Esophagus (tissue), 2 donors: Measurements from ENCODE around the gene SHTN1. TPM values are rescaled to one million over a fixed set of nuclear protein-coding genes. Genes with fewer than 3 reads are reported as not detected.

Experiments used
- H3K27ac ChIP-seq, 2 donors: one replicate each; pipeline ENCODE4 v1.5.1; 2013; ENCODE audit warnings: low read depth in 2 of 2, mild to moderate bottlenecking in 2 of 2, inconsistent platforms in 1 of 2, low read length in 1 of 2, moderate library complexity in 1 of 2
- H3K27me3 ChIP-seq, 2 donors: one replicate each; pipeline ENCODE4 v1.6.1; 2013; ENCODE audit warnings: low read length in 2 of 2, control low read depth in 1 of 2, mild to moderate bottlenecking in 1 of 2; ENCODE audit not compliant: insufficient read depth in 2 of 2, control insufficient read depth in 1 of 2
- H3K36me3 ChIP-seq, 2 donors: one replicate each; pipeline ENCODE4 v1.6.1; 2013; ENCODE audit warnings: low read length in 1 of 2; ENCODE audit not compliant: control insufficient read depth in 2 of 2, insufficient read depth in 2 of 2
- H3K4me1 ChIP-seq, 2 donors: one replicate each; pipeline ENCODE4 v1.6.1; 2013; ENCODE audit warnings: low read length in 1 of 2; ENCODE audit not compliant: control insufficient read depth in 2 of 2, insufficient read depth in 2 of 2
- H3K4me3 ChIP-seq, 2 donors: one replicate each; pipeline ENCODE4 v1.5.1; 2013; ENCODE audit warnings: low read length in 2 of 2, mild to moderate bottlenecking in 2 of 2, low read depth in 1 of 2, moderate library complexity in 1 of 2
- H3K9me3 ChIP-seq, 2 donors: one replicate each; pipeline ENCODE4 v1.6.1; 2013; ENCODE audit warnings: mild to moderate bottlenecking in 2 of 2, low read depth in 1 of 2, low read length in 1 of 2, moderate library complexity in 1 of 2; ENCODE audit not compliant: control insufficient read depth in 2 of 2, insufficient read depth in 1 of 2
- WGBS, 2 donors: extraction: QIAGEN DNeasy Blood & Tissue Kit; methylation state at CpG; one replicate each; pipeline ENCODE4 v1.1.7; 2013; 5-methylcytosine and 5-hydroxymethylcytosine counted together
- polyA plus RNA-seq, 2 donors: library from polyadenylated mRNA; stranded (reverse); fragments of 200-250 nt; gene quantifications; one replicate each; pipeline ENCODE4 v1.2.3, GENCODE V29; 2013
- donor health status: healthy with polysubstance abuse.
- donor health status: Bipolar disorder and iron deficiency.

SHTN1 gene
- polyA plus RNA-seq, 2 donors = 6.1 to 6.5 TPM

DNA sequence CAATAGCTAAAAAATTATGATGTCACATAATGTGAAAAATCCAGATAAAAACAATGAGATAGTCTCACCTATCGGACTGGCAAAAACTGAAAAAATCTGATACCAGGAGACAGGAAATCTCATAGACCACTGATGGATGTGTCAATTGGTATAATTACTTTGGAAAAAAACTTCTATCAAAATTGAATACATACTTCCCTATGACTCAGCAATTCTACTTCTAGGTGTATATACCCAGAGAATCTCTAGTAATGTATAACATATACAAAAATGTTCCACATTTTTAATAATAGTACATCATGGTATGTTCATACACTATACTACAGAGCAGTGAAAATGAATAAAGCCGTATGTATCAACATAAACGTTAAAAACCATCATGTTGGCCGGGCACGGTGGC, 34.9 kb downstream of the SHTN1 start:
- Histone ChIP-seq H3K9me3 (no peaks in the 10 kb centered on the region), H3K27ac (no peak overlapping the region), H3K27me3 (no peaks in the 10 kb centered on the region), H3K4me1 (no peaks in the 10 kb centered on the region), H3K4me3 (no peak overlapping the region), H3K36me3 (no peaks in the 10 kb centered on the region)
- 95 to 96% methylated on average over 5 of the region's 5 CpGs for WGBS, 2 donors

DNA sequence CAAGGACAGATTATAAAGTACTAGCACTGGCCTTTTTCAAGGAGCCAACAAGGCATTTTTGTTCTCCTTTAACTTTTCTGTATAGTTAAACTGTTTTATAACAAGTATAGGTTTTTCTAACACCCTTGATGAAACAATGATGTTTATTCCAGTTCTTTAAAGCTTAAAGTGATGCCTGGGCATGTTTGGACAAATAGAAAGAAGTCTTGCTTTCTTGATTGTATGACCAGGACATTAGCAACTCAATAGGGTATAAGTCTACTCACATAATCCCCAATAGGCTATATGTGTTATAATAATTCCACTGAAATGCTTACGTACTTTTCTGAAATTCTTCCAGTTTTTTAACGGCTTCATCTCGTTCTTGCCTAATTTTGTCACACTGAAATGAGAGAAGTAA, 36.7 kb downstream of the SHTN1 start:
- Histone ChIP-seq H3K4me1 (no peaks in the 10 kb centered on the region), H3K9me3 (no peaks in the 10 kb centered on the region), H3K27me3 (no peaks in the 10 kb centered on the region), H3K4me3 (no peak overlapping the region), H3K36me3 (no peaks in the 10 kb centered on the region), H3K27ac (no peak overlapping the region)
- WGBS, 2 donors = 55 to 72% methylated on average over 3 of the region's 3 CpGs

DNA sequence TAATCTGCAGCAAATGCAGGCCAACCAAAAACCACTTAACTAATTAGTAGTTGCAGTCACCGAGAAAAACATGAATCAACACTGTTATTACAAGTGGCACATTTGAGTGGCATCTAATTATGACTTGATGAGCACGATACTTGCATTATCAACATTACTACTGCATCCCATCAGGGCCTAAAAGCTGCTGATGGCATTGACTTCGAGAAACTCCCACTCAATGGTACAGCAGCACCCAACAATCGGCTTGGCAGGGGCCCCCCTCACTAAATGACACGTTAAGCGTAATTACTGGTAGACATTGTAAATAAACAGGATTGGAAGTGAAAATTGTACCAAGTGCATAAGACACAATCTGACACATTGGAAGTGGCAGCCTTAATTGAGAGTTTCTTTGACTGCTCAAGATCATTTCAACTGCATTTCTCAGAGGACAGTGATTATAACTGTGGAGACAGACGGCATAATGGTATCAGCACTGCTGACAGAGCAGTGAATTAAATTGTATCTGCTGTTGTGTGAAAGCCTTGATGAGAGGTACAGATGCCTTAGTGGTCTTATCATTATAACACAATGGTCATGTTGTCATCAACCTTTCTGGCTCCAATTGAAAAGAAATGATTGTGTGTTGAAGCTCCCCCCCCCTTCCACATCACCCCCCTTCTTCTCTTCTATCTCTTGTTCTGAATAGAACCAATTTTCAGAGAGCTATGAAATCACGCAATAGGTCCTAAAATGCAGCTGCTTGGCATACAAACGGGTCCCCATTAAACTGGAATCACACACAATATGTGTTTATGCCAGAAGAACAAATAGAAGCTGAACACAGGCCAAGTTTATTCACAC, 43.4 kb downstream of the SHTN1 start:
- no peak overlapping the region for H3K27ac ChIP-seq
- H3K4me3 ChIP-seq = no peak overlapping the region
- 84 to 85% methylated on average over 9 of the region's 9 CpGs for WGBS, 2 donors
- no peaks in the 10 kb centered on the region for H3K4me1 ChIP-seq
- no peaks in the 10 kb centered on the region for H3K9me3 ChIP-seq
- no peaks in the 10 kb centered on the region for H3K36me3 ChIP-seq
- no peaks in the 10 kb centered on the region for H3K27me3 ChIP-seq

DNA sequence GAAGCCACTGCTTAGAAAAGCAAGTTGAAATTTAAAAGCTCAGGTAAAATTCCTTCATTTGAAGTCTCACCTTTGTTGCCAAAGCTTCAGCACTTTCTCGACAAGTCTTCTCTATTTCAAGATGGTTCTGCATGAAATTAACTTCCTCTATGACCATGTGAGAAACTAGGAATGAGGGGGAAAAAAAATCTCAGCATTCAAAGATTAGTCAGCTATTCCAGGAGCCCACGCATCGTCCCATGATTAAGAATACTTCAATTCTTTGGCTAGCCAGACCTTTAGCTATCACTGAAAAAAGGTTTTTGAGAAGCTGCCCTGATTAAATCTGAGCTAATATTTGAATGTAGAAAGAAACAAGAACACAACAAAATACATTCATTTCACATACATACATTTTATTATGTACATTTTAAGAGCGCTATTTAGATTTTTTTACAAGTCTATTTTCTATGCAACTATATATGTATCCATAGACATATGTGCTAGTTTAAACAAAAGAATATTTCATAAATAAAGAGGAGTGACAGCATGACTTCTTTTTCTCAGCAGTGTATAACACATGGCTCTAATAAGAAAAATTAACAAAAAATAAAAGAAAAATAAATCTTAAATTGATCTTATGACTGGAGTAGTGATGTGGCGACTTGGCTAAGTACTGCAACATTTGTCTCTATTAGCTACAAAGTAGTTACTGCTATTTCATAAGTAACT, 44.8 kb downstream of the SHTN1 start:
- 83 to 85% methylated on average over 5 of the region's 5 CpGs for WGBS, 2 donors
- Histone ChIP-seq H3K4me1 (no peaks in the 10 kb centered on the region), H3K9me3 (no peaks in the 10 kb centered on the region), H3K4me3 (no peak overlapping the region), H3K36me3 (no peaks in the 10 kb centered on the region), H3K27ac (no peak overlapping the region), H3K27me3 (no peaks in the 10 kb centered on the region)

DNA sequence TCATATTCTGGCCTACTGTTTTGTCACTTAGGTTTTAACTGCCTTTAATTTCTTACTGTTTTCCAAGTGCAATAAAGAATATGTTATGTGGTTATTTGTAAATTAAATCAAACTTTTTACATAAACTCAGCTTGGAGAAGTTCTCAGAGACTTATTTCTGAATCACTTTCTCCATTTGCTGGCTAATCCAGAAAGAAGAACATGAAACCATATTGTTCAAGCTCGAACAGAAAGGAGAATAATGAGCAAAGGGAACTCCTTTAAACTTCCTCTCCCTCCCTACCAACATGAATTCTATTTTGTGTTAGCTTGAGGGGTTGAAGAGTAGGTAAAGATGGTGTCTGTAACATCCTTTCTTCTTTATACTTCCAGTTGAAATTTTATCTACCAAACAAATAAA, 52.3 kb downstream of the SHTN1 start:
- 55 to 56% methylated on average over 1 of the region's 1 CpG for WGBS, 2 donors
- no peak overlapping the region for H3K4me3 ChIP-seq

DNA sequence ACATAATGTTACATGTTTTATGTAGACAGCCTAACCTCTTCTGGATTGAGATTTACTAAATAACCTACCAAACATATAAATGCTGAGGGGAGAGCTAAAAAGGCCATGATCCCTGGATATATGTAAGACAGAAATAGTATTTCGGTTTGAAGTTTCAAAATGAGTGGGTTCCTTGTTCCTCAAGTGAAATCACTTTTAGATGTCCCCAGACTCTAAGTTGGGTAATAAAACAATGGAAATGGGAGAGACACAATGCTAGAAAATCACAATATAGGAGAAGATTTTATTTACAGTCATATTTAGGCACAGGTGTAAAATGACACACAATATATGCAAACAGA, 56.5 kb downstream of the SHTN1 start:
- H3K27me3 ChIP-seq = no peaks in the 10 kb centered on the region
- WGBS, 2 donors = 84 to 88% methylated on average over 1 of the region's 1 CpG
- no peak overlapping the region for H3K27ac ChIP-seq

More for the DNA sequence above, 52.3 kb downstream of the SHTN1 start:
- H3K4me1 ChIP-seq = no peaks in the 10 kb centered on the region
- H3K36me3 ChIP-seq = no peaks in the 10 kb centered on the region
- no peaks in the 10 kb centered on the region for H3K9me3 ChIP-seq
- no peaks in the 10 kb centered on the region for H3K27me3 ChIP-seq
- no peak overlapping the region for H3K27ac ChIP-seq

DNA sequence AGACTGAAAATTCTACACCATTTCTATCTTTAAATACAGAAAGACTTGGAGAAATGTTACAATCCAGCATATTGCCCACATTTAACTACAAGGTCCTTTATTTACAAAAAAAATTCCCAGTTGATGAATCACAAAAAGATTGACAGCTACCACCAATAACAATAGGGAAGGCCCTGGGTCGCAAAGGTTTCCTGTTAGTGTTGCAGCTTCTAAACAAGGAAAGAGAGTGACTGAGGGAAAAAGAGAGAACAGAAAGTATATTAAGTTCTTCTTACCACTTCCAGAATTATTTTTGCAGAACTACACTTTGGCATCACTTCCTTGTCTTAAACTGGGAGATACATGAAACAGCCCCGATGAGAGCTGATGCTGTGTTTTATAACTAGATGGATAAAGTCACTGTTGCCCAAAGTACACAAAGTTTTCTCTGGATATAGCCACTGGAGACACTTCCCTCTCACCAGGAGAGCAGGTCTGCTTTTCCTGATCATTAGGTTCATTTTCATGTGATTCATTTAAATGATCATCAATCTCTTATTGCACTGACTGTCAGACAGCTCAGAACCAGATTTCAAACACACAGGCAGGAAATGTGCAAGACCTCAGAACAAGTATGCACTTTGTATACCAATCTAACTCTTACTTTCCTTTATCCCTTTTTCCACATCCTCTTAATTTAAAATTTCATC, 57.0 kb downstream of the SHTN1 start:
- WGBS, 2 donors = 50 to 60% methylated on average over 2 of the region's 2 CpGs
- no peaks in the 10 kb centered on the region for H3K9me3 ChIP-seq
- no peak overlapping the region for H3K4me3 ChIP-seq
- no peaks in the 10 kb centered on the region for H3K4me1 ChIP-seq
- no peak overlapping the region for H3K27ac ChIP-seq
- no peaks in the 10 kb centered on the region for H3K27me3 ChIP-seq
- H3K36me3 ChIP-seq = no peaks in the 10 kb centered on the region

More for the DNA sequence above, 56.5 kb downstream of the SHTN1 start:
- Histone ChIP-seq H3K4me1 (no peaks in the 10 kb centered on the region), H3K36me3 (no peaks in the 10 kb centered on the region), H3K4me3 (no peak overlapping the region), H3K9me3 (no peaks in the 10 kb centered on the region)

DNA sequence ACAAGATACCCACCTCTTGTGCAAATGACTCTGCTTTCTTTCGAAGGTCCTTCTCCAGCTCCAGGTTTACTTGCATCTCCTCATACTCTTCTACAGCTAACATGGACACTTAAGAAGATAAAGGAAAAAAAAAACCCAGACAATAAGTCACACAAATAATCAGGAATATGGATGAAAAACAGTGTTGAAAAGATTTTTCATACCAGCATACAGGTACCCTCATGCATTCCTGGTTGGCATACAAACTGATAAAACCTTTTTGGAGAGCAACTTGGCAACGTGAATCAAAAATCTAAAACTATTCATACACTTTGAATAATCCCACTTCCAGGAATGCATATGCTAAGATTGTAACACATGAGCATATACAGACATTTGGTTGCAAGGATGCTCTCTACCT, 60.1 kb downstream of the SHTN1 start:
- H3K4me3 ChIP-seq = no peak overlapping the region
- no peaks in the 10 kb centered on the region for H3K36me3 ChIP-seq
- no peaks in the 10 kb centered on the region for H3K27me3 ChIP-seq
- no peak overlapping the region for H3K27ac ChIP-seq
- no peaks in the 10 kb centered on the region for H3K4me1 ChIP-seq
- H3K9me3 ChIP-seq = no peaks in the 10 kb centered on the region
- WGBS, 2 donors = 91 to 95% methylated on average over 2 of the region's 2 CpGs

DNA sequence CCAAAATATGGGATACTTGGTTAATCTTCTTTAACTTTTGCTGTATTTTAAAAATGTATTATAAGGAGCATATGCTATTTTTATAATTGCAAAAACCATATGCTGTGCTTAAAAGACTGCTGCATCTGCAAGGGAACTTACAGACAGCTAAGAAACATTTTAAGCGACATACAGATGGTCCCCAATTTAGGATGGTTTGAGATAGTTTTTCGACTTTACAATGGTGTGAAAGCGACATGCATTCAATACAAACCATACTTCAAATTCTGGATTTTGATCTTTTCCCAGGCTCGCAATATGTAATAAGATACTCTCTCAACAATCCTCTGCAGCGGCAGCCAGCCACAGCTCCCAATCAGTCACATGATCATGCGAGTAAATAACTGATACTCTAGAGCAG, 73.2 kb downstream of the SHTN1 start:
- Histone ChIP-seq H3K27me3 (no peaks in the 10 kb centered on the region), H3K9me3 (no peaks in the 10 kb centered on the region), H3K4me1 (no peaks in the 10 kb centered on the region), H3K4me3 (no peak overlapping the region), H3K36me3 (no peaks in the 10 kb centered on the region), H3K27ac (no peak overlapping the region)
- 94% methylated on average over 6 of the region's 6 CpGs for WGBS, 2 donors
